Karpas-422 (cell line): ENCODE data around the gene MTFR2. TPM values are rescaled to one million over a fixed set of nuclear protein-coding genes. Genes with fewer than 3 reads are reported as not detected.

ENCODE experiments used
- DNase-seq: peaks from one replicate; pipeline ENCODE4 v3.0.0-alpha.2; 2015
- H2AFZ ChIP-seq: fragments of 200-600 bp; sonication (generic); 2 replicates; pipeline ENCODE4 v1.6.1; 2014; ENCODE audit warnings: antibody characterized with exemption, low read length, mixed read lengths
- H3K27ac ChIP-seq: fragments of 200-600 bp; sonication (generic); 2 replicates; pipeline ENCODE4 v1.5.1; 2014; ENCODE audit warnings: mild to moderate bottlenecking, low read length, moderate library complexity
- H3K27me3 ChIP-seq: fragments of 200-600 bp; sonication (generic); 2 replicates; pipeline ENCODE4 v1.6.1; 2014; ENCODE audit warnings: low read length, mixed read lengths
- H3K36me3 ChIP-seq: fragments of 200-600 bp; sonication (generic); 2 replicates; pipeline ENCODE4 v1.6.1; 2014; ENCODE audit warnings: low read length, mixed read lengths; ENCODE audit not compliant: insufficient read depth
- H3K4me1 ChIP-seq: fragments of 200-600 bp; sonication (generic); 2 replicates; pipeline ENCODE4 v1.6.1; 2014; ENCODE audit warnings: mild to moderate bottlenecking, low read length, mixed read lengths
- H3K4me2 ChIP-seq: fragments of 200-600 bp; sonication (generic); 2 replicates; pipeline ENCODE4 v1.6.1; 2014; ENCODE audit warnings: low read length, low read depth, mild to moderate bottlenecking; ENCODE audit not compliant: poor library complexity, severe bottlenecking
- H3K4me3 ChIP-seq: fragments of 200-600 bp; sonication (generic); 2 replicates; pipeline ENCODE4 v1.5.1; 2014; ENCODE audit warnings: mild to moderate bottlenecking, antibody characterized with exemption, low read length, mixed read lengths
- H3K79me2 ChIP-seq: fragments of 200-600 bp; sonication (generic); 2 replicates; pipeline ENCODE4 v1.6.1; 2014; ENCODE audit warnings: mild to moderate bottlenecking, low read length, mixed read lengths
- H3K9ac ChIP-seq: fragments of 200-600 bp; sonication (generic); 2 replicates; pipeline ENCODE4 v1.6.0; 2014; ENCODE audit warnings: low read length
- H3K9me2 ChIP-seq: fragments of 200-600 bp; sonication (generic), shearing (Covaris generic); replicated peaks from 2 replicates; pipeline ENCODE4 v1.6.0; 2014; ENCODE audit warnings: mild to moderate bottlenecking, low read length, moderate library complexity; ENCODE audit not compliant: insufficient read depth
- H3K9me3 ChIP-seq: fragments of 300-700, 200-600 bp; sonication (generic); 2 replicates; pipeline ENCODE4 v1.6.1; 2014; ENCODE audit warnings: low read length, mixed read lengths
- H4K20me1 ChIP-seq: fragments of 200-600 bp; sonication (generic); 2 replicates; pipeline ENCODE4 v1.6.1; 2014; ENCODE audit warnings: mild to moderate bottlenecking, antibody characterized with exemption, low read length, low read depth; ENCODE audit not compliant: insufficient read depth
- total RNA-seq: library from RNA; depleted of rRNA; stranded (reverse); fragments of >200 nt; shearing (Covaris generic); gene quantifications from 2 replicates; pipeline ENCODE4 v1.2.3, GENCODE V29; 2014; ENCODE audit warnings: low replicate concordance

Gene MTFR2
- total RNA-seq, 1 experiment from 2014 or later = 7.2 TPM

DNA sequence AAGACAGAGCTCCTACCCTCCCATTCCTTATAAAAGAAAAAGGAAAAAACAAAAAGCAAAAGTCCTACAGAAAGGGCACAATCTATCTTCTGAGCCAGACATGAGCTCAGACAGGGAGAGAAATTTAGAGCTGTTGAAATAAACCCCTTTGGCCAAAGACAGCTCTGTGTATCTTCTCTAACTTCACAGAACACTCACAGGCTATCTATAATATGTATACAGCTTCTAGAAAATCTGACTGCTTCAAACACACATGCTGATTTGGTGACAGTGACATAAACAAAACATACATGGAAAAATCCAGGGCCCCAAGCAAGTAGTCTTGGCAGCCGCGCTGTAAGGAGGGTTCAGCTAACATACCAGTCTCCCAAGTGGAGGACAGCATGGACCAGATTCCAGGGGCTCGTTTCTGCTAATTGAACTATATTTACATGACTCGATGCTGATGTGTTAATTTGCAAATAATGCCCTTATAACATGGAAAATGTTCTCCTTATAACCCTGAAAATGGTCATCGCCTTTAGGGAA is 37.0 kb downstream of the MTFR2 start:
- Histone ChIP-seq H2AFZ (no peak overlapping the region), H3K79me2 (no peaks in the 10 kb centered on the region), H3K4me1 (no peaks in the 10 kb centered on the region), H3K4me3 (no peak overlapping the region), H3K36me3 (no peaks in the 10 kb centered on the region), H3K9me2 (no peaks in the 10 kb centered on the region), H3K9me3 (no peaks in the 10 kb centered on the region), H4K20me1 (no peaks in the 10 kb centered on the region), H3K4me2 (no peak overlapping the region), H3K27ac (no peak overlapping the region), H3K27me3 (no peaks in the 10 kb centered on the region), H3K9ac (no peak overlapping the region)
- DNase-seq = no peak

DNA sequence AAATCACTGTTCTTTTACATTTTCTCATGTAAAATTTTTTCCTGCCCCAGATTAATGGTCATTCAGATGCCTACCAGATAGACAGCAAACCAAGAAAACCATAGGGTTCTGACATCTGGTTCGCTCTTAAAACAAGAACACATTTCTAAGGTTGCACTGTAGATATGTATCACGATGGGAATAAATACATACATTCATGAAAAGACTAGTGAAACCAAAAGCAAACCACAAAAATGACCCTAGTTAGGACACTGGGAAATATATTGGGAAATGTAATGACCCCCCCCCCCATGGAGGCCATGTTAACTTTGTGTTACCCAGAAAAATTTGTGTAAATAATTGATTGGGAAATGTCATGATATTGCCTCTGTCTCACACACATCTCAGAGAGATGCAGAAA is 37.5 kb downstream of the MTFR2 start:
- Histone ChIP-seq H3K27me3 (no peaks in the 10 kb centered on the region), H4K20me1 (no peaks in the 10 kb centered on the region), H3K4me3 (no peak overlapping the region), H3K79me2 (no peaks in the 10 kb centered on the region), H3K9me2 (no peaks in the 10 kb centered on the region), H3K4me1 (no peaks in the 10 kb centered on the region), H3K27ac (no peak overlapping the region), H3K9ac (no peak overlapping the region), H3K36me3 (no peaks in the 10 kb centered on the region), H3K4me2 (no peak overlapping the region), H2AFZ (no peak overlapping the region), H3K9me3 (no peaks in the 10 kb centered on the region)
- DNase-seq = no peak

DNA sequence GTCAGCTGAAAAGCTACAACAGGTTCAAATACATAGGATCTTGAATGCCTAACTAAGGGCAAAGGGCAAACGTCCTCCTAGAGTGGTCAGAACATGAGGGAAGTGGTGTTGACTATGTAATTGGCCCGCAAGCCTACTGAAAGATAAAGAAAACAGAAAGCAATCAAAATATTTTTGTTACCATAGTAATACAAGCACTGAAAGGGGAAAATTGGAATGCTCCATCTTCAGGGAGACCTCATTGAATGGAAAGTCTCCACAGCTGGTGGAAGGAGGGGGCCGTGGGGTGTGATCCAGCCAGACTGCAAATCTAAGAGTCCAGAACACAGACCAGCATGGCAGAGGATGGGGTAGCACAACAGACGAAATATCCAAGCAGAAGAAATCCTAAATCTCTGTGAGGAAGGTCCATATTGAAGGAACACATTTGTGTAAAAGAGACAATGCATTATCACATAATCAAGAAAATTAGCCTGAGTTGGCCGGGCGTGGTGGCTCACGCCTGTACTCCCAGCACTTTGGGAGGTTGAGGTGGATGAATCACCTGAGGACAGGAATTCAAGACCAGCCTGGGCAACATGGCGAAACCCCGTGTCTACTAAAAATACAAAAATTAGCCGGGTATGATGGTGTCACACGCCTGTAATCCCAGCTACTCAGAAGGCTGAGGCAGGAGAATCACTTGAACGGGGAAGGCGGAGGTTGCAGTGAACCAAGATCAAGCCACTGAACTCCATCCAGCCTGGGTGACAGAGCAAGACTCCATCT is 39.5 kb downstream of the MTFR2 start:
- Histone ChIP-seq H3K79me2 (no peaks in the 10 kb centered on the region), H3K36me3 (no peaks in the 10 kb centered on the region), H3K4me2 (no peak overlapping the region), H3K9me2 (no peaks in the 10 kb centered on the region), H4K20me1 (no peaks in the 10 kb centered on the region), H3K4me3 (no peak overlapping the region), H3K27me3 (no peaks in the 10 kb centered on the region), H2AFZ (no peak overlapping the region), H3K9ac (no peak overlapping the region), H3K27ac (no peak overlapping the region), H3K9me3 (no peaks in the 10 kb centered on the region), H3K4me1 (no peaks in the 10 kb centered on the region)
- DNase-seq = no peak

DNA sequence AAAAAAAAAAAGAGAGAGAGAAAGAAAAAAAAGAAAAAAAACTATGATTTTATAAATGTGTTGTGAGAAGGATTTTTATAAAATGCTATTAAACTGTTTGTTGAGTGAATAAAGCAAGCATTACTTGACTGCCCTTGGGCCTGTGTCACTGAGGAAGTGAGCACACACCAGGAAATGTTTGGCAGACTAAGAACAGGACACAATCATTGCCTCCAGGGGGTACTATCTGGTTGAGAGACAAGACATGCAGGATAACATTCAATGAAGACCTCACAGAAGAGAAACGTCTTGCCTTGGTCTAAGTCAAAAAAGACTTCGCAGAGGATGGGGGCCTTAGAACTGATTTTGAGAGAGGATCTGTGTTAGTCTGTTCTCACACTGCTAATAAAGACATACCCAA is 40.6 kb downstream of the MTFR2 start:
- no peaks in the 10 kb centered on the region for H3K9me3 ChIP-seq
- no peaks in the 10 kb centered on the region for H3K79me2 ChIP-seq
- no peaks in the 10 kb centered on the region for H3K4me1 ChIP-seq
- H3K36me3 ChIP-seq = no peaks in the 10 kb centered on the region
- no peaks in the 10 kb centered on the region for H3K9me2 ChIP-seq
- no peak overlapping the region for H3K9ac ChIP-seq
- no peak overlapping the region for H3K4me2 ChIP-seq
- no peak overlapping the region for H3K27ac ChIP-seq
- H4K20me1 ChIP-seq = no peaks in the 10 kb centered on the region
- H3K27me3 ChIP-seq = no peaks in the 10 kb centered on the region
- no peak overlapping the region for H2AFZ ChIP-seq
- DNase-seq = no peak
- no peak overlapping the region for H3K4me3 ChIP-seq

DNA sequence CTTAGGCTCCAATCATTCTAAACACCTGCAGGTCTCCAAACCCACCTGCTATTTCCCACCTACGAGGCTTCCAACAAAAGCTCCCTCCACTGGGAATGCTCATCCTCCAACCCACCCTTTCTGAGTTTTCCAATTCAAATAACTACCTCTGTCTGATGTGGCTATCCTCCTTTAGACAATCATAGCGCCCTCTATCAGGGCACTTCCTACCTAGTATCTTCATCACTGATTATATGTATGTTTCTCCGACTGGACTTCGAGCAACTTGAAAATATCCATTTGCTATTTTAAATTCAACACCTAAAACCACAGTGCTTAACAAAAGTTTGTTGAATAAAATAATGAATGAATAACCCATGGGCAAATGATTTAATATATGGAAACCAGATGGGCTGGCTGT is 41.3 kb downstream of the MTFR2 start:
- Histone ChIP-seq H3K9me2 (no peaks in the 10 kb centered on the region), H3K36me3 (no peaks in the 10 kb centered on the region), H3K4me1 (no peaks in the 10 kb centered on the region), H3K4me3 (no peak overlapping the region), H4K20me1 (no peaks in the 10 kb centered on the region), H3K4me2 (no peak overlapping the region), H3K79me2 (no peaks in the 10 kb centered on the region), H3K27me3 (no peaks in the 10 kb centered on the region), H2AFZ (no peak overlapping the region), H3K9ac (no peak overlapping the region), H3K27ac (no peak overlapping the region), H3K9me3 (no peaks in the 10 kb centered on the region)
- DNase-seq = no peak

DNA sequence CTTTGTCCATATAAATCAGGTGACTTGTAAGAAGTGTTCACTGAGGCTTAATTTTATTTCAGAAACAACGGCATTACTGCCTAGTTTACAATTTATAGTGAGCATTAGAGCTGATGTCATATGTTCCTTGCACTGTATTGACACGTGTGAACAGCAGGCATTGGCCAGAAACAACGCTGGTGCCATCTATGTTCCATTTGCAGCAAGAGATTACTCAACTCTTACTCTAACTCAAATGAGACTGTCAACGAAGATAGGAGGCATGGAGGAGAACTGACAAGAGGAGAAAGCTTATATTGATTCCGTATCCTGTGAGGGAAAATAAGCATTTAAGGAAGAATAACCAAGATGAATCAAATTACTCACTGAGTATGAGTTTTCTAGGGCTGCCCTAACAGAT is 48.4 kb downstream of the MTFR2 start:
- Histone ChIP-seq H3K9me2 (no peaks in the 10 kb centered on the region), H3K9me3 (no peaks in the 10 kb centered on the region), H3K27ac (no peak overlapping the region), H3K9ac (no peak overlapping the region), H3K4me1 (no peaks in the 10 kb centered on the region), H3K4me2 (no peak overlapping the region), H3K36me3 (no peaks in the 10 kb centered on the region), H3K4me3 (no peak overlapping the region), H4K20me1 (no peaks in the 10 kb centered on the region), H3K79me2 (no peaks in the 10 kb centered on the region), H3K27me3 (no peaks in the 10 kb centered on the region), H2AFZ (no peak overlapping the region)
- DNase-seq = no peak

DNA sequence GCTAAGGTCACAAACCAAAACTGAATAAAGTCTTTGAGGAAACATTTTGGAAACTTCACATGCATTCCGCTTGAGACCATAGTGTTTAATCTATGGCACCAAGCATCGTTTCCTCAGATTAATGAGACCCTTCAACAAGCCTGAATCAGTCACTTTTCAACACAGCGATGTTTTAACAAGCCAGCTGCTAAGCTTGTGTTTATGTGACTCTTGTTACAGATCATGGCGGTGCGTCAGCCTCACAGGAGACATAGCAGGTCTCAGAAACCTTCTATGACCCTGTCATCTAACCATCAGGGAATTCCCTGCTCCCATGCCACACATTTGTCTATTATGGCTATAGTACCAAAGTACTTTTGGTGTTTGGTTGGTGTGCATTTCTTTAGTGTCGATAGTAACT is 57.2 kb downstream of the MTFR2 start:
- no peaks in the 10 kb centered on the region for H3K36me3 ChIP-seq
- no peaks in the 10 kb centered on the region for H3K4me1 ChIP-seq
- no peak overlapping the region for H3K4me3 ChIP-seq
- H3K79me2 ChIP-seq = no peaks in the 10 kb centered on the region
- no peaks in the 10 kb centered on the region for H3K27me3 ChIP-seq
- no peak for DNase-seq
- no peak overlapping the region for H3K9ac ChIP-seq
- H3K27ac ChIP-seq = no peak overlapping the region
- no peak overlapping the region for H2AFZ ChIP-seq
- H3K9me3 ChIP-seq = no peaks in the 10 kb centered on the region
- H4K20me1 ChIP-seq = no peaks in the 10 kb centered on the region
- H3K4me2 ChIP-seq = no peak overlapping the region
- H3K9me2 ChIP-seq = no peaks in the 10 kb centered on the region

DNA sequence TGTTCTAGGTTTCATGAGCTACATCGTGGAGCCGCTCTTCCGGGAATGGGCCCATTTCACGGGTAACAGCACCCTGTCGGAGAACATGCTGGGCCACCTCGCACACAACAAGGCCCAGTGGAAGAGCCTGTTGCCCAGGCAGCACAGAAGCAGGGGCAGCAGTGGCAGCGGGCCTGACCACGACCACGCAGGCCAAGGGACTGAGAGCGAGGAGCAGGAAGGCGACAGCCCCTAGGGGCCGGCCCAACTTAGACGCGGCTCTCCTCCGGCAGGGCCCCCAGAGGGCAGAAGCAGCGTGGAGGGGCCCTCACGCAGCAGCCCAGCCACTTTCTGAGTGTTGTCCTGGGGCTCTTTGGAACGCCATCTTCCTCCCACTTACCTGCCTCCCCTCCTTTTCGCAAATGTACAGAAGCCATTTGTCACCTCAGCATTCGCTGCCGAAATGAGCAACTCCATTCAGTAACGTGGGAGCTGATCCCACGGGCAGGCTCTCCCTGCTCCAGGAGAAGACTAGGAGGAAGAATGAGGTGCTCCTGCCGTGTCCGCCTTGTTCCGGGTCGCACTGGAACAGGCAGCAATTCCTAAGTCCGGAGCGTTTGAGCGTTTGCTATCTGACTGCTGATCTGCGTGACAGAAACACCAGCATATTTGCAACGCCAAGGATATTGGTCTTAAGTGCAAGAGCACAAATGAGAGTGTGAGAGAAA is 58.4 kb downstream of the MTFR2 start:
- no peaks in the 10 kb centered on the region for H4K20me1 ChIP-seq
- no peaks in the 10 kb centered on the region for H3K9me2 ChIP-seq
- H3K27ac ChIP-seq = no peak overlapping the region
- no peak overlapping the region for H2AFZ ChIP-seq
- H3K4me3 ChIP-seq = no peak overlapping the region
- no peaks in the 10 kb centered on the region for H3K79me2 ChIP-seq
- no peak overlapping the region for H3K4me2 ChIP-seq
- H3K9me3 ChIP-seq = no peaks in the 10 kb centered on the region
- no peak overlapping the region for H3K9ac ChIP-seq
- no peaks in the 10 kb centered on the region for H3K27me3 ChIP-seq
- no peak for DNase-seq
- no peaks in the 10 kb centered on the region for H3K36me3 ChIP-seq
- H3K4me1 ChIP-seq = no peaks in the 10 kb centered on the region
